ENCODE measurements around the gene GBA2.

DNA sequence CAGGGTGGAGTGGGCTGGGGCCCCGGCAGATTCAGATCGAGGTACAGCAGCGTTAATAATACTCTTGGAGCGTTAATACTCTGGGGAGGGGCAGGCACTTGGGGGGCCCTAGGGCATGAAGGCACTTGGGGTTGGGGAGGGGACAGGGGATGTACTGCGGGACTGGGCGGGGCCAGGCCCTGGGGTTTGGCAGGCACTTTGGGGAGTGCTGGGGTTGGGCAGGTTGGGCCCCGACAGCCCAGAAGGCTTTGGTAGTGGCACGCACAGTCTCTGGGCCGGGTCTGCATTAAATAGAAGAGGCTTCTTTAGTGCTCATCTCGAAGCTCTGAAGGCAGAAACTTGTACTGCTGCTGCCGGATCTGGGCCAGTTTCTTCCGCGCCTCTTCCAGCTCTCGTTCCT is 51.5 kb downstream of the GBA2 start:
- TF ChIP-seq, protein P1, sequence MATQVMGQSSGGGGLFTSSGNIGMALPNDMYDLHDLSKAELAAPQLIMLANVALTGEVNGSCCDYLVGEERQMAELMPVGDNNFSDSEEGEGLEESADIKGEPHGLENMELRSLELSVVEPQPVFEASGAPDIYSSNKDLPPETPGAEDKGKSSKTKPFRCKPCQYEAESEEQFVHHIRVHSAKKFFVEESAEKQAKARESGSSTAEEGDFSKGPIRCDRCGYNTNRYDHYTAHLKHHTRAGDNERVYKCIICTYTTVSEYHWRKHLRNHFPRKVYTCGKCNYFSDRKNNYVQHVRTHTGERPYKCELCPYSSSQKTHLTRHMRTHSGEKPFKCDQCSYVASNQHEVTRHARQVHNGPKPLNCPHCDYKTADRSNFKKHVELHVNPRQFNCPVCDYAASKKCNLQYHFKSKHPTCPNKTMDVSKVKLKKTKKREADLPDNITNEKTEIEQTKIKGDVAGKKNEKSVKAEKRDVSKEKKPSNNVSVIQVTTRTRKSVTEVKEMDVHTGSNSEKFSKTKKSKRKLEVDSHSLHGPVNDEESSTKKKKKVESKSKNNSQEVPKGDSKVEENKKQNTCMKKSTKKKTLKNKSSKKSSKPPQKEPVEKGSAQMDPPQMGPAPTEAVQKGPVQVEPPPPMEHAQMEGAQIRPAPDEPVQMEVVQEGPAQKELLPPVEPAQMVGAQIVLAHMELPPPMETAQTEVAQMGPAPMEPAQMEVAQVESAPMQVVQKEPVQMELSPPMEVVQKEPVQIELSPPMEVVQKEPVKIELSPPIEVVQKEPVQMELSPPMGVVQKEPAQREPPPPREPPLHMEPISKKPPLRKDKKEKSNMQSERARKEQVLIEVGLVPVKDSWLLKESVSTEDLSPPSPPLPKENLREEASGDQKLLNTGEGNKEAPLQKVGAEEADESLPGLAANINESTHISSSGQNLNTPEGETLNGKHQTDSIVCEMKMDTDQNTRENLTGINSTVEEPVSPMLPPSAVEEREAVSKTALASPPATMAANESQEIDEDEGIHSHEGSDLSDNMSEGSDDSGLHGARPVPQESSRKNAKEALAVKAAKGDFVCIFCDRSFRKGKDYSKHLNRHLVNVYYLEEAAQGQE (IDR thresholded peaks at IDR 0.05; ENCODE audit: insufficient read depth in 1 of 2, low read depth in 2 of 2, low read length in 2 of 2), result no peak
- TF ChIP-seq POLR2AphosphoS5 (IDR thresholded peaks at IDR 0.05; ENCODE audit: low read depth, low read length) (no peak), TAF1 (IDR thresholded peaks at IDR 0.05; ENCODE audit: borderline replicate concordance, insufficient read depth, low read length) (no peak)

Measured in PFSK-1 (cell line).